ENCODE measurements around the gene SEMA7A.

DNA sequence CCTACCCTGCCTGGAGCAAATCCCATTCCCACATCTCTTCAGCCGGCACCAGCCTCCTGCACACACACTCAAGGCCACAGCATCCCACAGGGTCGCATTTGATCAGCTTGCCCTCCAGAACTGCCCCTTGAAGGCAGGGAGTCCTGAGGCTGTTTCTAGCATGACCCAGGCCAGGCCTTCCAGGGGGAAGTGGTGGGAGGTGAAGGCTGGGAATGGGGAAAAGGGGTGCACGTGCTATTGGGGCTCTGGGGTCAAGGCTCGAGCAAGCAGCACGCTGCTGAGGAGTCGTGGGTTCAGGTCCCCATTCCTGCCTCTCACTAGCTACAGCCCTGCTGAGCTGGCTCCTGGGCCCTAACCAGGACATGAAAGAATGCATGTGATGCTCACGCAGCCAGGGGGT is 24.9 kb downstream of the SEMA7A start:
- TF ChIP-seq, protein P1, sequence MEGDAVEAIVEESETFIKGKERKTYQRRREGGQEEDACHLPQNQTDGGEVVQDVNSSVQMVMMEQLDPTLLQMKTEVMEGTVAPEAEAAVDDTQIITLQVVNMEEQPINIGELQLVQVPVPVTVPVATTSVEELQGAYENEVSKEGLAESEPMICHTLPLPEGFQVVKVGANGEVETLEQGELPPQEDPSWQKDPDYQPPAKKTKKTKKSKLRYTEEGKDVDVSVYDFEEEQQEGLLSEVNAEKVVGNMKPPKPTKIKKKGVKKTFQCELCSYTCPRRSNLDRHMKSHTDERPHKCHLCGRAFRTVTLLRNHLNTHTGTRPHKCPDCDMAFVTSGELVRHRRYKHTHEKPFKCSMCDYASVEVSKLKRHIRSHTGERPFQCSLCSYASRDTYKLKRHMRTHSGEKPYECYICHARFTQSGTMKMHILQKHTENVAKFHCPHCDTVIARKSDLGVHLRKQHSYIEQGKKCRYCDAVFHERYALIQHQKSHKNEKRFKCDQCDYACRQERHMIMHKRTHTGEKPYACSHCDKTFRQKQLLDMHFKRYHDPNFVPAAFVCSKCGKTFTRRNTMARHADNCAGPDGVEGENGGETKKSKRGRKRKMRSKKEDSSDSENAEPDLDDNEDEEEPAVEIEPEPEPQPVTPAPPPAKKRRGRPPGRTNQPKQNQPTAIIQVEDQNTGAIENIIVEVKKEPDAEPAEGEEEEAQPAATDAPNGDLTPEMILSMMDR (IDR thresholded peaks at IDR 0.05): no peak
- TF ChIP-seq POLR2A (IDR thresholded peaks at IDR 0.05): no peak

Measured in vagina (tissue), 2 donors.